Parathyroid adenoma (tissue), 2 donors: ENCODE data around the gene PCDHA9.

Experiments
- H2AFZ ChIP-seq: fragments of 300-600 bp; sonication (generic); one replicate; pipeline ENCODE4 v1.7.0; 2017; ENCODE audit warnings: antibody characterized with exemption, mild to moderate bottlenecking
- H3K27ac ChIP-seq: fragments of 300-600 bp; sonication (generic); one replicate; pipeline ENCODE4 v1.7.0; 2017
- H3K27me3 ChIP-seq: fragments of 300-600 bp; sonication (generic); one replicate; pipeline ENCODE4 v1.7.0; 2017; ENCODE audit warnings: low read length; ENCODE audit not compliant: control insufficient read depth, insufficient read depth
- H3K36me3 ChIP-seq: fragments of 300-600 bp; sonication (generic); one replicate; pipeline ENCODE4 v1.7.0; 2017; ENCODE audit warnings: low read length; ENCODE audit not compliant: control insufficient read depth, insufficient read depth
- H3K4me1 ChIP-seq: fragments of 300-600 bp; sonication (generic); one replicate; pipeline ENCODE4 v1.7.0; 2017; ENCODE audit warnings: control low read depth
- H3K4me2 ChIP-seq: fragments of 300-600 bp; sonication (generic); one replicate; pipeline ENCODE4 v1.7.0; 2017; ENCODE audit warnings: low read length
- H3K4me3 ChIP-seq: fragments of 300-600 bp; sonication (generic); one replicate; pipeline ENCODE4 v1.7.0; 2017; ENCODE audit warnings: low read depth, low read length
- H3K79me2 ChIP-seq: fragments of 300-600 bp; sonication (generic); one replicate; pipeline ENCODE4 v1.7.0; 2017; ENCODE audit warnings: control low read depth
- H3K9ac ChIP-seq: fragments of 300-600 bp; sonication (generic); one replicate; pipeline ENCODE4 v1.7.0; 2017; ENCODE audit warnings: mild to moderate bottlenecking
- H3K9me3 ChIP-seq: fragments of 300-600 bp; sonication (generic); one replicate; pipeline ENCODE4 v1.7.0; 2017; ENCODE audit warnings: low read length; ENCODE audit not compliant: control insufficient read depth
- TF ChIP-seq, protein P1 (sequence below): fragments of 300-600 bp; sonication (generic); IDR thresholded peaks from one replicate; pipeline ENCODE4 v1.7.0; 2017; ENCODE audit warnings: antibody characterized with exemption, mild to moderate bottlenecking
- donor health status: primary hyperparathyroidism.

PCDHA9 gene

GRCh38 chr5:140881889-140882590 is 33.9 kb downstream of the PCDHA9 start, which contains the start of gene PCDHA13:
Gene PCDHA13 (plus strand): TSS chr5:140882124. CDS start chr5:140882269, 145 bp downstream.
- Histone ChIP-seq H3K36me3 (no peaks in the 10 kb centered on the region), H3K4me1 (no peaks in the 10 kb centered on the region), H3K4me2 (peak within 1 kb of the TSS; percentile 40), H3K79me2 (peaks cover 2% of the 10 kb centered on the region), H3K27ac (no peak within 1 kb of the TSS), H3K4me3 (peak within 1 kb of the TSS; percentile 23), H3K27me3 (no peaks in the 10 kb centered on the region), H3K9ac (no peak within 1 kb of the TSS), H3K9me3 (no peaks in the 10 kb centered on the region), H2AFZ (no peak within 1 kb of the TSS)
- TF ChIP-seq, protein P1, sequence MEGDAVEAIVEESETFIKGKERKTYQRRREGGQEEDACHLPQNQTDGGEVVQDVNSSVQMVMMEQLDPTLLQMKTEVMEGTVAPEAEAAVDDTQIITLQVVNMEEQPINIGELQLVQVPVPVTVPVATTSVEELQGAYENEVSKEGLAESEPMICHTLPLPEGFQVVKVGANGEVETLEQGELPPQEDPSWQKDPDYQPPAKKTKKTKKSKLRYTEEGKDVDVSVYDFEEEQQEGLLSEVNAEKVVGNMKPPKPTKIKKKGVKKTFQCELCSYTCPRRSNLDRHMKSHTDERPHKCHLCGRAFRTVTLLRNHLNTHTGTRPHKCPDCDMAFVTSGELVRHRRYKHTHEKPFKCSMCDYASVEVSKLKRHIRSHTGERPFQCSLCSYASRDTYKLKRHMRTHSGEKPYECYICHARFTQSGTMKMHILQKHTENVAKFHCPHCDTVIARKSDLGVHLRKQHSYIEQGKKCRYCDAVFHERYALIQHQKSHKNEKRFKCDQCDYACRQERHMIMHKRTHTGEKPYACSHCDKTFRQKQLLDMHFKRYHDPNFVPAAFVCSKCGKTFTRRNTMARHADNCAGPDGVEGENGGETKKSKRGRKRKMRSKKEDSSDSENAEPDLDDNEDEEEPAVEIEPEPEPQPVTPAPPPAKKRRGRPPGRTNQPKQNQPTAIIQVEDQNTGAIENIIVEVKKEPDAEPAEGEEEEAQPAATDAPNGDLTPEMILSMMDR: no peak

DNA sequence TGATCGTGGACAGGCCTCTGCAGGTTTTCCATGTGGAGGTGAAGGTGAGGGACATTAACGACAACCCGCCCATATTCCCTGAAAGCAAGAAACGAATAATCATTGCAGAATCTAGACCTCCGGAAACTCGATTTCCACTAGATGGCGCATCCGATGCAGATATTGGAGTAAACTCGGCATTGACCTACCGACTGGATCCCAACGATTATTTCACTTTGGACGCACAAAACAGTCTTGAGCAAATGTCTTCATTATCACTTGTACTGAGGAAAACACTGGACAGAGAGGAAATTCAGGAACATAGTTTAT is 34.4 kb downstream of the PCDHA9 start:
- Histone ChIP-seq H3K9ac (no peak overlapping the region), H2AFZ (no peak overlapping the region), H3K27me3 (no peaks in the 10 kb centered on the region), H3K4me1 (no peaks in the 10 kb centered on the region), H3K4me3 (peak overlapping the region; percentile 23), H3K27ac (no peak overlapping the region), H3K36me3 (no peaks in the 10 kb centered on the region), H3K79me2 (peaks cover 2% of the 10 kb centered on the region), H3K9me3 (no peaks in the 10 kb centered on the region), H3K4me2 (peak overlapping the region; percentile 40)
- TF ChIP-seq, protein P1: no peak

DNA sequence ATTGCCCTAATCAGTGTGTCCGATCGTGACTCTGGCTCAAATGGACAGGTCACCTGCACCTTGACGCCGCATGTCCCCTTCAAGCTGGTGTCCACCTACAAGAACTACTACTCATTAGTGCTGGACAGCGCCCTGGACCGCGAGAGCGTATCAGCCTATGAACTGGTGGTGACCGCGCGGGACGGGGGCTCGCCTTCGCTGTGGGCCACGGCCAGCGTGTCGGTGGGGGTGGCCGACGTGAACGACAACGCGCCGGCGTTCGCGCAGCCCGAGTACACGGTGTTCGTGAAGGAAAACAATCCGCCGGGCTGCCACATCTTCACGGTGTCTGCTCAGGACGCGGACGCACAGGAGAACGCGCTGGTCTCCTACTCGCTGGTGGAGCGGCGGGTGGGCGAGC is 35.2 kb downstream of the PCDHA9 start:
- no peaks in the 10 kb centered on the region for H3K27me3 ChIP-seq
- H3K9ac ChIP-seq: no peak overlapping the region
- H3K36me3 ChIP-seq: no peaks in the 10 kb centered on the region
- no peak overlapping the region for H2AFZ ChIP-seq
- H3K27ac ChIP-seq: no peak overlapping the region
- H3K79me2 ChIP-seq: peaks cover 2% of the 10 kb centered on the region
- H3K4me2 ChIP-seq: no peak overlapping the region
- TF ChIP-seq, protein P1: no peak
- no peaks in the 10 kb centered on the region for H3K9me3 ChIP-seq
- no peak overlapping the region for H3K4me3 ChIP-seq
- H3K4me1 ChIP-seq: no peaks in the 10 kb centered on the region

GRCh38 chr5:140883927-140884697 is 35.9 kb downstream of the PCDHA9 start:
- no peaks in the 10 kb centered on the region for H3K4me1 ChIP-seq
- no peak overlapping the region for H3K27ac ChIP-seq
- H2AFZ ChIP-seq: no peak overlapping the region
- TF ChIP-seq, protein P1: no peak
- peaks cover 2% of the 10 kb centered on the region for H3K79me2 ChIP-seq
- H3K9ac ChIP-seq: no peak overlapping the region
- H3K4me2 ChIP-seq: no peak overlapping the region
- H3K9me3 ChIP-seq: no peaks in the 10 kb centered on the region
- H3K27me3 ChIP-seq: no peaks in the 10 kb centered on the region
- no peak overlapping the region for H3K4me3 ChIP-seq
- H3K36me3 ChIP-seq: no peaks in the 10 kb centered on the region
